Left lobe of liver (tissue), 2 donors: ENCODE measurements around the gene FGF14. TPM values are rescaled to one million over a fixed set of nuclear protein-coding genes. Genes with fewer than 3 reads are reported as not detected.

ENCODE experiments used
- ATAC-seq: fragments of 200-7000 bp; cut with Tn5 transposase; one replicate; pipeline ENCODE4 v1.9.1; 2020; ENCODE audit warnings: mild to moderate bottlenecking, moderate library complexity
- DNase-seq: peaks from one replicate; pipeline ENCODE4 v3.0.0-alpha.2; 2020; ENCODE audit warnings: low spot score
- total RNA-seq: library from RNA; stranded (reverse); gene quantifications from one replicate; pipeline ENCODE4 v1.2.1, GENCODE V29; 2021
- donor health status: DM: no; HTN: no; CAD: no; lungs with moderate emphysema.
- donor health status: DM: no; HTN: yes; CAD: no.

Gene FGF14
- total RNA-seq, 1 donor from 2014 or later, result 0.48 TPM

DNA sequence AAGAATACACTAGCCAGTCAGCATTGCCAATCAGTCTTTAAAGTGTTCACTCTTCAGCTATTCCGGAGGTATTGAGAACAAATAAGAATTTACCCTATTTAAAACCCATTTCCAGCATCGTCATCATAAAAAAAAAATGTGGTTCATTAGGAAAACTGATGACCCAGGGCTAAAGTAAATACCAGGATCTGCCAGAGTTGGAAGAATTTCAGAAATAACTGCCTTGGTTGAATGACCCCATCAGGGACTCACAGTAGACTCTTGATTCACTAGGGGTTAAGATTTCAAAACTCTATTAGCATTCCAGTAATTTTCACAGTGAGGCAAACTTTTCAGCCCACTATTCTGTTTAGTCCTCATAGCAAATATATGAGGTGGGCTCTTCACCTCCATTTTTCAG is 572.4 kb downstream of the FGF14 start:
- ATAC-seq (no peak), DNase-seq (no peak)

DNA sequence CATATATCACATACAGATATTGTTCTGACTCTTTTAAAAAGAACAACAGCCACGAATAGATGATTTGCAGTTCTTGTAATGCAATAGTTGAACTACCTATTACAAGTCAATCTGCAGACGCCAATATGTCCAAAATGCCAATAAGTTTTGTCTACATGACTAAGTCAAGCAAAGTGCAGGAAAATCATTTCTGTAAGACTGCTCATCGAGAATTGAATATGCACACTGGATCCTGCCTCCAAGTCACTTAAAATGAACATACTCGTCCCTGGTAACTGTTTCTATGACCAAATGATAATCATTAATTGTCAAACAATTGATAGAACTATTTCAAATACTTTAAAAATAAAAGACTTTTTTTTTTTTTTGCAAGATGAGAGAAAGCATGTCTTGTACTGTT is 573.7 kb downstream of the FGF14 start:
- ATAC-seq (no peak), DNase-seq (no peak)

DNA sequence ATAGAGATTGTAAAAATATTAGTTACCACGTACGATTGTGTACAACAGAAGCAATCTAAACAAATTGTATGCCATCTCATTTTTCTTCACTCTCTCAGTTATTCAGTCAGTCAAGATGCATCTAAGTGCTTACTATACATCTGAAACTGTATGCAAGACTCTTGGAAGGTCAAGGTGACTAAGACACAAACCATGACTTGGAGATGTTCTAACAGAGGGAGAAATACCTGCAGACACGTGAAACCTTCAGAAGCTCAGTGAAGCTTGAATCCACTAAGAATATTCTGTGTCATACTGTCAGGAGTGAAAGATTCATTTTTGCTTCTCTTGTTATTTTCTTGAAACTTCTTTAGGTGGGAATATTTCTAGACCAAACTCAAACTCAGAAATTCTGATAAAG is 584.0 kb downstream of the FGF14 start:
- no peak for ATAC-seq
- DNase-seq, result no peak

DNA sequence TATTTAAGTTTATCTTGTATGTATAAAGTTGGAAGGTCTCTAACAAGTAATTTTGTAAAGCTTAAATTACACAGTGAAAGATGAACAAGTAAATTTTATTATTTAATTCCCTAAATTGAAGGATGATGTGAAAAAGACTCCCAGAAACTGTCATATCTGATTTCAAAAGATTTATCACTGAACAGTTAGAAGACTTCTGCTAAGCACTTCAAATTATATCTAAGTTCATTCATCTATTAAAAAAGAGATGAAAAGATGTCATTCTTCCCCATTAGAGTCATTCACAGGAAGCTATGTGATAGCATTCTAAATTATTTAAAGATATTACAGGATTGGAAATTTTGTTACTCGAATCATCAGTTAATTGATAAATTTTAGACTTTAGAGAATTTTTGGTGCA is 590.0 kb downstream of the FGF14 start:
- DNase-seq (no peak), ATAC-seq (no peak)

DNA sequence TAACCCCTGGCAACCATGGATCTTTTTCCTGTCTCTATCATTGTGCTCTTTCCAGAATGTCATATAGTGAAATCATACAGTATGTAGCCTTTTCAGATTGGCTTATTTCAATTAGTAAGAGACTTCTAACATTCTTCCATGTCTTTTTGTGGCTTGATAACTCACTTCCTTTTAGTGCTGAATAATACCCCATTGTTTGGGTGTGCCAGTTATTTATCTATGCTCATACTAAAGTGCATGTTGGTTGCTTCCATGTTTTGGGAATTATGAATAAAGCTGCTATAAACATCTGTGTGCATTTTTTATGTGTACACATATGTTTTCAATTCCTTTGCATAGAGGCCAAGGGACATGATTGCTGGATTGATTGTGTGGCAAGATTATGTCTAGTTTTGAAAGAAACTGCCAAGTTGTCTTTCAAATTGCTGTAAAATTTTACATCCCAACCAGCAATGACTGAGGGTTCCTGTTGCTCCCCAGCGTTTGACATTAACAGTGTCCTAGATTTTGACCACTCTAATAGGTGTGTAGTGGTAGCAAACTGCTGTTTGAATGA is 590.5 kb downstream of the FGF14 start:
- DNase-seq, result no peak
- ATAC-seq, result no peak

DNA sequence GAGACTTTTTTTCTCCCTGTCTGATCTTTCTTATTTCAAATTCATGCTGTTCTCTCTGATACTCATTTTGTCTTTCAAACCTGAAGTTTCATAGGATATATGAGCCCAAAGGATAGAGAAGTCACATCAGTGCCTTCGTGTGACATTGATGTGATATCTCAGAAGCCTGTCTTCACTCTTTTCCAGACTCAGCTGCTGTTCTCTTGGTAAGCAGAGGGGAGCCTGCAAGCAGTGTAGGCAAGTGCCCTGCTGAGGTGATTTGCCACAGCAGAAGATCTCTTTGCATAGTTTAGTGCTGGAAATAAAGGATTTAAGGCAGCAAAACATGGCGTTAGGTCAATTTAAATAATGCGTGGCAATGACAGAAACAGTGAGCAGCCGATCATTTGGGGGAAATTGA is 602.7 kb downstream of the FGF14 start:
- DNase-seq, result no peak
- no peak for ATAC-seq

DNA sequence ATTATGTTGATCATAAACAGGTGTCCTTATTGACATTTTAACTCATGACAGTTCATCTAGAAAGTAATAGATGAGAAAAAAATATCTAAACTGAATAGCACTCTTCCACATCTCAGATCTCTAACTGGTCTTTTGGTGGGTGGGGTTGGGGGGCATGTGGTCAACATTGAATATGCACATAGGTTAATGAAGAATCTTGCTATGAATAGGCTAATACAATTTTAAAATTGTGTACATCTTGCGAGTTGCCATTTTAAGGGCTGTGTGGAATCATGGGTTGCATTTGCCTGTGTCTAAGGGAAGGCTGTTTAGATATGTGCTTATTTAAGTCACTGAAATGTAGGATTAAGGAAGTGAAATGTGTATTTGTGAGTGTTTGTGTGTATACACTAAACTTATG is 603.4 kb downstream of the FGF14 start:
- ATAC-seq (no peak), DNase-seq (no peak)

DNA sequence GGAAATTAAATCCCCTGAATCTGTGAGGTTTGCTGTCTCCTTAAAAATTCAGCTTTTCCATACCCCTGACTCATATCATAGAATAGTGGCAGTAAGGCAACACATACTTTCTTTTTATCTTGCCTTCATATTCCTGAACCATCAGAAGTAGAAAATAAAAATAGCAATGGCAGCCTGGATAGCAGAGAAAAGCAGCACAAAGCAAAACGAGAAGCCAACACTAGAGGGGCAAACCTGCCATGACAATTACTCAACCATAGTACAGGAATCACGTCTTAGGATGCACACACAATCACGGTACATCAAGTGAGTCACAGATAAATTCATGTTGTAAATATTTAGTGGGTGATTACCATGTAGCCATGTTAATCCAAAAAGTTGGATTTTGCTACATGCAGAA is 606.4 kb downstream of the FGF14 start:
- ATAC-seq (no peak), DNase-seq (no peak)

DNA sequence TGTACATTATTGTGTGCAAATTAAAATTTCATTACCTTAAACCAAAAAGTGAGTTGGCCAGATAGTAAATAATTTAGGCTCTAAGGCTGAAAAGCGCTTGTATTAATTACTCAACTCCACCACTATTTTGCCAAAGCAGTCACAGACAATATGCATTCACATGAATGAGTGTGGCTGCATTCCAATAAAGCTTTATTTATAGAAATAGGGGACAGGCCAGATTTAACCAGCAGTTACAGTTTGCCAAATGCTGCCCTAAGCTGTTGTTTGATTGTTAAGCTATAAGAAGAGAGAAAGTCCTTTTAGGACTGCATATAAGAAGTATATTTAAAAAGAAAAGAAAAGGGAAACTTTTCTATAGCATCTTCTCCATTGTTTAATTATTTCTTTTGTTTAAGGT is 606.8 kb downstream of the FGF14 start:
- DNase-seq, result no peak
- no peak for ATAC-seq

DNA sequence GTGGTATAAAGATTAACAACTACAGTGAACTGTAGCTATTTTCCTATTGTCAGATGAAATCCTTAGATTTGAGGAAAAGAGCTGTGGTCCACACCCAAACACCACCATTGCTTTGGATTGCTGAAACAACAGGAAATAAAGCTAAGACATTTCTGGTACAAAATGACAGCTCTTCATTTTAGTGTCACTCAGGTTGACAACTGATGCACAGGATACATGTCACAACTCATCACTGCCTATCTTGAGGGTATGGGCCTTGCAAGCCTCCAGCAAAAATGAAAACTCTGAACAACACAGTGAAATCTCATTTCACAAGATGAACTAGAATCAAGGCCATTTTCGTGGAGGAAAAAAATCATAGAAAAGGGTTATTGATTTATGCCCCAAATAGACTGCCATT is 609.7 kb downstream of the FGF14 start:
- no peak for DNase-seq
- no peak for ATAC-seq

DNA sequence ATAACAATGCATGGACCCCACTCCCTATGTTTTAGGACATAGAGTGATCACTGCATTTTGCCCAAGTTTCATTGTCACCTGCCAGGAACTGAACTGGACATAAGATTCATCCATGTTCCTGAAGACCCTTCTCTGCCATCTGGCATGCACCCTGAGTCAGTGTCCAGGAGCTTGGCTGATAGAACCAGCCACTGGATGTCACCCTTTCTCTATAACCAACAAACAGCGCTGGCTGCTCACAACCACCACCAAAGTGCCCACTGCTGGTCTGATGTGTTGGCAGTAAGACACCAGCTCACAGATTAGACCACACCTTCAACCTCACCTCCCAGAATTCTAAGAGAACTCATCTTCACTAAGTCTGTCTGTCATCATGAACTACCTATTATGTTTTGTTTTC is 616.0 kb downstream of the FGF14 start:
- DNase-seq (peak; percentile 58), ATAC-seq (peak; percentile 91)

DNA sequence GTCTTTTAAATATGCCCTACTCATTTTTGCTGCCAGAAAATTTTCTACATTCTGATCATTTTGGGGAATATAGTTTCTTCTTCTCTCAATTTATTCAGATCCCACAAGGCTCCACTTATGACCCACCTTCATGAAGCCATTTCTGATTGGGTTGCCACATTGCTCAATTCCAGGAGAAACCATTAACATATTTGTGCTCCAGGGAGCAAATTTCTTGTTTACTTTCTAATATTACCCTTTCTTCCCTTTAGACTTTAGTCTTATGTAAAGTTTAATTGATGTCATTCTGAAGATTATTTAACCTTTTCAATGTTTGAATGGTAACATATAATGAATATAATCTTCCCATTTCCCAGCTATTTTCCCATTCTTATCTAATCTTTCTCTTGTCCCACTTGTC is 617.5 kb downstream of the FGF14 start:
- DNase-seq, result no peak
- ATAC-seq, result peak; percentile 51

DNA sequence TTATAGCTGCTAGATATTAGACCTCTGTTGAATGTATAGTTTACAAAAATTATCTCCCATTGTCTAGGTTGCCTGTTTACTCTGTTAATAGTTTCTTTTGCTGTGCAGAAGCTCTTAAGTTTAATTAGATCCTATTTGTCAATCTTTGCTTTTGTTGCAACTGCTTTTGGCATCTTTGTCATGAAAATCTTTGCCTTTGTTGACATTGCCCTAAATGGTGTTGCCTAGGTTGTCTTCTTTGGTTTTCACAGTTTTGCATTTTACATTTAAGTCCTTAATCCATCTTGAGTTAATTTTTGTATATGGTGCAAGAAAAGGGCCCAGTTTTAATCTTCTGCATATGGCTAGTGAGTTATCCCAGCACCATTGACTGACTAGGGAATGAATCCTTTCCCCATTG is 618.3 kb downstream of the FGF14 start:
- ATAC-seq (peak; percentile 33), DNase-seq (no peak)

DNA sequence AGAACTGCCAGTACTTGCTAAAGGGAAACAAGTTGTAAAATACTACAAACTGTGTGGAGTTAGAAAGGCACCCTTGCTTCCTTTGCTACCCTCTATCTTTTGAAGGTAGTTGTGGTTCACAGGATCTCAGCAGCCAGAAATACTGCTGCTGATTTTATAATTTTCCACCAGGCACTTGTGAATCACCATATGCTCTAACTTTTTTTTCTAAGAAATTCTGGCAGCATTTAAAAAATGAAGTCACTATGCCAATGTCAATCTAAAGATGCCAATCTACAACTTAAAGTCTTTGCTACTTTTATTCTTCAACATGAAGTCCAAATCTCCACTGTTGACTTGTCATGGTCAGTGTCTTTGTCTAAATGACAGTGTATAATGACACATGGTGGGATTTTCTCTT is 621.6 kb downstream of the FGF14 start:
- DNase-seq (no peak), ATAC-seq (no peak)

DNA sequence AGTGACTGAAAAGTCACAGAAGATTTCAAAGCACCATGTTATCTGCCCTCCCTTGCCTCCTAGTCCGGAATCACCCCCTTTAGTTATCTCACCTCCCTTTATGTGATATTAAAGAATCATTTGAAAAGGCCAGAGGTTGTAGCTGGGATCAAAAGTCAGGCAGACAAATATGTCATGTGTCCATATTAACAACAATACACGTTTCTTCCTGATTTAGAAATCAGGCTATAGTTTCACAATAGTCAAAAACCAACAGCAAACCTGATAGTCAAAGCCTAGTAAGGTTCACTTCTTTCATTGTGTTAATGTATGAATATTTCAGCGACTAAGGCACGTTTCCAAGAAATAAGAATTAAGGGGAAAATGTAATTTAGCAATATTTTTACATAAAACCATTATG is 622.7 kb downstream of the FGF14 start:
- DNase-seq (no peak), ATAC-seq (peak; percentile 45)

DNA sequence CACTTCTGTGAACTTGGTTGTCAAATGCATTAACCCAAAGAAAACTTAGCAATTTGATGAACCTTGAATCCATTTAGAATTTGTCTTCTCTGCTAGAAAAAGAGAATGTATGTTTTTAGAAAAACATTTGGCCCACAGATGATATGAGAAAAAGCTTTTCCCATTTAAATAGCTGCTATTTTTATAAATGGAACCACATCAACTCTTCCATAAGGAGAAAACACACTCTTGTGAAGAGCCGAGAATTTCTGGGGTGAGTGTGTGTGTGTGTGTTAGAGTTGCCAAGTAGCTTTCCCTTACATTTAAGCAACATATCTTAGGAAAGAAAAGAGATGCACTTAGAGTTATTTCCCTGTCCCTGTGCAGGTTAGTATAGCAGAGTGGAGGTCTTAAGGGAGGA is 626.6 kb downstream of the FGF14 start:
- no peak for DNase-seq
- ATAC-seq, result no peak

DNA sequence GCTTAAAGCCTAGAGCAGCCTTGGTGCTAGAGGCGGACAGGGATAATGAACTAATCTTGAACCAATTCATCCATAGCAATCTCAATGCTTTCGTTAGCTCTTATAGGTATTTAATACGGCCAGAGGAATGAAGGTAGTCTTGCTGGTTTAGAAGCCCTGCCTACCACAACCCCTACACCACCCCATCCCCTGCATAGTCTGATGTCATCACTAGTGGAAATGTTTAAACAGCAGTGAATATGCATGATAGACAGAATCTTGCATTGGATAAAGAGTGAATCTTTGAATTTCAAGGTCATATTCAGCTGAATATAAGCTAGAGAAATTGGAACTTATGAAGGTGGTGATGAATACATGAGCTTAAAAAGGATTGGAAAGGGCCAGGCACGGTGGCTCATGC is 627.5 kb downstream of the FGF14 start:
- ATAC-seq (no peak), DNase-seq (no peak)

DNA sequence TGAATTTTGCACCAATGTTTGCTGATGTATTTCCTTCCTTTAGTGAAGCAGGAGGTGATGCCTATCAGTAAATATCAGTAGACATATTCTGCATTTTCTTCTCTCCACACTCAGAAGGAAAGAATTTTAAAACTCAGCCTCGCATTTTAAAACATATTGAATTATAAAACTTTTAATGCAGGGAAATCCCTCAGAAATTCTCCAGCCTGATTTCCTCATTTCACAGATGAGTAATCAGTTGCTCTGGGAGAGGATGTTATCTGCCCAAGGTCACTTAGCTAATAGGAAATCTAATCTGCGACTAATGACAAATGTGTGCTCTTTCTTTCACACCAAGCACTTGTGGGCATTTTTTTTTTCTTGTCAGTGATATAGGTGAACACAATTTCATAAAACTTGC is 628.8 kb downstream of the FGF14 start:
- ATAC-seq (no peak), DNase-seq (no peak)

DNA sequence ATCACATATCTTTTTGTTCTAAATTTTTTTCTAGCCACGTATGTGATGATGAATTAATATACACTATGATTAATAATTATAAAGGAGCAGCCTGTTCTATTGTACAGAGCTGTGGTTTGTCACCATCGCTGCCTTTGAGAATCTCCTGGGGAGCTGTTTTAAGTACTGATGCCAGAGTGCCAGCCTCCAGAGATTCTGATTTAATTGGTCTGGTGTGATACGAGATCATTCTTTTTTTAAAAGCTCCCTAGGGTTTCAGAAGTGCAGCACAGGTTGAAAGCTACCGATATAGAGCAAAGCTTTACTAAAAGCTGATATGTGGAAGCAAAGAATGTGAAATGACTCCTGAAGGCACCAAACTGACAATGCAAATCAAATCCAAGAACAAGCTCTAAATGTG is 634.7 kb downstream of the FGF14 start:
- ATAC-seq (no peak), DNase-seq (no peak)

DNA sequence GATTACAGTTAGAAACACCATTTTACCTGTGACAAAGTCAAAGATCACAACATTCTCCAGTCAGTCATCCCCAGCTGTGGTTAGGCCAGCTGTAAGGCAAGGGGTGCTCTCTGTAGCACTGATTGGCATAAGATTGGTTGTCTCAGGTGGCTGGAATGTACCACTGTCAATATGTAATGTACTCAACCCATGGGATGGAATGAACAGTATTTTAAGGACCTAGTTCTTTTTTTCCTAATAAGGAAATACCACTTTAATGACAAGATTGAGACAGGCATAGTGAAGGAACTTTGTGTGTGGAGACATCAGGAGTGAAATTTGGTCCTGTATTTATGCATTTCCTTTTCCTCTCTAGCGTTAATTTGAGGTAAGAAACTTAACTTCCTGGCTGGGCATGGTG is 638.7 kb downstream of the FGF14 start:
- ATAC-seq (no peak), DNase-seq (no peak)

DNA sequence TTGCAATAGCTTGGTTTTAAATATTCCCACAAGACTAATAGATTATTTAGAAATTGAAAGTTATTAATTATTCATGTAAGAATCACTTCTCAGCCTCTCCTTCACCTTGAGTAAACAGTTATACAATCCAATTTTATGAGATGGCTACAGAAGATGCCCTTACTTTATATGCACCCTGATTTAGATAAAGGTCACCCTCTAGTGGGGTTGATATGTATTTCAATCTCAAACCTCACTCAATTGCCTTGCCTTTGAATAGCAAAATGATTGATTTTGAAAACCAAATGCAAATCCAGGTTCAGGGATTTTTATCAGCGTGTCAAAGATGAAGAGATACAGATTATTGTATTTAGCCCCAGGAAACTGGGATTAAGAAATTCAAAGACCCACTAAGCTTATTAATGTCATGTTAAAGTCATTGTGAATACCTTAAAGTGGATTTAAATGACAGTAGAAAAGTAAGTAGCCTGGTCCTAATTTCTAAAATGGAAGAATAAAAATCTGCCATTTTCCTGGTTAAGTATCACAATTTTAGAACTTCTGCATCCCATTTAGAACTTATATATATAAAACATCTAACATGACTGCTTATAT is 644.3 kb downstream of the FGF14 start:
- DNase-seq (no peak), ATAC-seq (peak; percentile 99)

DNA sequence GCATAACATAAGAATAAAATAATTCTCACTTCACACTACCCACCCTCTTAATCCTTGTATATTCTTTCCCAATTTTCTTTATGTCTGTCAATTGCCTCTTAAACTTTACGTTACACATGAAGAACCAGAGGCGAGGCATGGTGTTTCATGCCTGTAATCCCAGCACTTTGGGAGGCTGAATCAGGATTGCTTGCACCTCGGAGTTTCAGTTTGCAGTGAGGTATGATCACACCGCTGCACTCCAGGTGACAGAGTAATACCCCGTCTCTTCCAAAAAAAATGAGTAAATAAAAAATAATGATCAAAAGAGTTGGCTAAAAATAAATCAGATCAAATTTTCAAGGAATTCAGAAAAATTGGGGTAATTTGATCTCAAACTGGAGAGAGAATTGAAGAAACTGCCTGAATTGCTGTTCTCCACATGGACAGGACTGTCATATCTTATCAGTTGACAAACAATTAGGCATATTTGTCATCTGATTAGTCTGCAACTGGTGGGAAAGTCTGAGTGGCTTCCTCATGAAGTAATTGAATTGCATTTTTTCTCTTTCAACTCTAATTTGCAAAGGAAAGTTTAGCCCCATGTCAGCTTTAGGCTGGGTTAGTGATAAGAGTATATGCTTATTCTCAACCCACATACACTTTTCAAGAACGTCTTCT is 646.5 kb downstream of the FGF14 start:
- no peak for DNase-seq
- peak; percentile 40 for ATAC-seq

DNA sequence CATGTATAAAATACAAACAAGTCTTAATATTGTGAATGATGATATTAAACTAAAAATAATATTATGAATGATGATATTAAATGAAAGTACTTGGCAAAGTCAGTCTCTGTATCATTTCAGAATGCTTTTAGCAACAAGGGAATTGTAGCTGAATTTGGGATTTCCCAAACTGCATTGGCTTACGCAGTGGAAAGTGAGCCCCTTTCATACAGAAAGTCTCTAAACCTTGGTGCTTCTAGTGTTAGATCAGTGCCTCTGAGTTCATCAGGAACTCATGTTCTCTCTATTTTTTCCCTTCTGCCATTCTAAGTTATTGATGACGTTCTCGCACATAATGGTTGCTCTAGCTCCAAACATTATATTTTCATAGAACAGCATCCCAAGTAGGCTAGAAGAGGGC is 649.4 kb downstream of the FGF14 start:
- no peak for ATAC-seq
- DNase-seq, result no peak
